CD1c-positive myeloid dendritic cell (primary cell): ENCODE results near the gene THAP4.
"Not testable (repeated sequence)": the region's sequence is repeated elsewhere in the genome, so short reads cannot be mapped to it uniquely, and the experiment has no call there.

Experiments used
- DNase-seq: peaks from one replicate; pipeline ENCODE4 v3.0.0-alpha.2; 2016; ENCODE audit errors: extremely low spot score

Gene THAP4

GRCh38 chr2:241586564-241587264, 50.2 kb downstream of the THAP4 start:
- no peak for DNase-seq

- no peak for DNase-seq
These were observed 52.5 kb downstream of the THAP4 start for GRCh38 chr2:241584436-241584835.

- DNase-seq: no peak
These were observed 54.2 kb downstream of the THAP4 start for GRCh38 chr2:241582806-241583205.

- no peak for DNase-seq
These were observed 54.6 kb downstream of the THAP4 start for GRCh38 chr2:241582328-241582727.

- DNase-seq: no peak
These were observed 57.7 kb downstream of the THAP4 start for GRCh38 chr2:241579281-241579680.

GRCh38 chr2:241577413-241578122, 59.4 kb downstream of the THAP4 start:
- DNase-seq: no peak

GRCh38 chr2:241576293-241576654, 60.7 kb downstream of the THAP4 start:
- DNase-seq: no peak

- no peak for DNase-seq
These were observed 61.2 kb downstream of the THAP4 start for GRCh38 chr2:241575624-241576292.

- DNase-seq: no peak
These were observed 61.9 kb downstream of the THAP4 start for GRCh38 chr2:241574911-241575623.

- no peak for DNase-seq
These were observed 63.2 kb downstream of the THAP4 start for GRCh38 chr2:241573741-241574140.

GRCh38 chr2:241572915-241573651, 63.9 kb downstream of the THAP4 start:
- DNase-seq: not testable (repeated sequence)

- DNase-seq: no peak
These were observed 64.9 kb downstream of the THAP4 start for GRCh38 chr2:241571821-241572620.

GRCh38 chr2:241570961-241571581, 65.9 kb downstream of the THAP4 start:
- no peak for DNase-seq

- DNase-seq: no peak
These were observed 67.1 kb downstream of the THAP4 start for GRCh38 chr2:241569831-241570281.

- DNase-seq: no peak
These were observed 68.2 kb downstream of the THAP4 start for GRCh38 chr2:241568726-241569125.

GRCh38 chr2:241567776-241568175, 69.2 kb downstream of the THAP4 start:
- no peak for DNase-seq

- not testable (repeated sequence) for DNase-seq
These were observed 69.7 kb downstream of the THAP4 start for GRCh38 chr2:241567266-241567665.

GRCh38 chr2:241566468-241566867, 70.5 kb downstream of the THAP4 start:
- DNase-seq: no peak

- DNase-seq: not testable (repeated sequence)
These were observed 70.9 kb downstream of the THAP4 start for GRCh38 chr2:241566021-241566420.

GRCh38 chr2:241565411-241565810, 71.5 kb downstream of the THAP4 start:
- DNase-seq: no peak
